ENCODE measurements around the gene PKD1L1.
"Not testable (repeated sequence)": the region's sequence is repeated elsewhere in the genome, so short reads cannot be mapped to it uniquely, and the experiment has no call there.

Gene PKD1L1

GRCh38 chr7:47771336-47771989 is 176.8 kb downstream of the PKD1L1 start:
- no peak for DNase-seq (ENCODE audit: low read depth in 3 of 3, low spot score in 1 of 3)

DNA sequence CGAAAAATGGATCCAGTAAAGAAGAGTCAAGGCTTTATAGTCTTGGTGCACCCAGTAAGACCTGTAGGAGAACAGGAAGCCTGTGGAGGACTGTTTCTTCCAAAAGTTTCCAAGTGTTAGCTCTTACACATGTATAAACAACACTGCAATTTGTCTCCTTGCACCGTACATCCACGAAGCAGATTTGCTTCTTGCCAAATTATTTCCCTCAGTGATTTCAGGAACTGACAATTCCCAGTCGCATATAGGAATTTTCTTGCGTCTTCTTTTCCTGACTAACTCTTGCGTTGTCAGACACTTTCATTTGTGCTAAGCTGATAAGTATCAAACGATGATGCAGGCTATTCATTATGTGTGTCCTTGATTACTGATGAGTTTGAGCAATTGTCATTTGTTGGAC is 182.1 kb downstream of the PKD1L1 start:
- DNase-seq (ENCODE audit: low read depth in 3 of 3, low spot score in 1 of 3): no peak

- DNase-seq (ENCODE audit: low read depth in 3 of 3, low spot score in 1 of 3): no peak
Observed at GRCh38 chr7:47765373-47765979, 182.8 kb downstream of the PKD1L1 start.

- DNase-seq (ENCODE audit: low read depth in 3 of 3, low spot score in 1 of 3): no peak
Observed at GRCh38 chr7:47764746-47765145, 183.5 kb downstream of the PKD1L1 start.

DNA sequence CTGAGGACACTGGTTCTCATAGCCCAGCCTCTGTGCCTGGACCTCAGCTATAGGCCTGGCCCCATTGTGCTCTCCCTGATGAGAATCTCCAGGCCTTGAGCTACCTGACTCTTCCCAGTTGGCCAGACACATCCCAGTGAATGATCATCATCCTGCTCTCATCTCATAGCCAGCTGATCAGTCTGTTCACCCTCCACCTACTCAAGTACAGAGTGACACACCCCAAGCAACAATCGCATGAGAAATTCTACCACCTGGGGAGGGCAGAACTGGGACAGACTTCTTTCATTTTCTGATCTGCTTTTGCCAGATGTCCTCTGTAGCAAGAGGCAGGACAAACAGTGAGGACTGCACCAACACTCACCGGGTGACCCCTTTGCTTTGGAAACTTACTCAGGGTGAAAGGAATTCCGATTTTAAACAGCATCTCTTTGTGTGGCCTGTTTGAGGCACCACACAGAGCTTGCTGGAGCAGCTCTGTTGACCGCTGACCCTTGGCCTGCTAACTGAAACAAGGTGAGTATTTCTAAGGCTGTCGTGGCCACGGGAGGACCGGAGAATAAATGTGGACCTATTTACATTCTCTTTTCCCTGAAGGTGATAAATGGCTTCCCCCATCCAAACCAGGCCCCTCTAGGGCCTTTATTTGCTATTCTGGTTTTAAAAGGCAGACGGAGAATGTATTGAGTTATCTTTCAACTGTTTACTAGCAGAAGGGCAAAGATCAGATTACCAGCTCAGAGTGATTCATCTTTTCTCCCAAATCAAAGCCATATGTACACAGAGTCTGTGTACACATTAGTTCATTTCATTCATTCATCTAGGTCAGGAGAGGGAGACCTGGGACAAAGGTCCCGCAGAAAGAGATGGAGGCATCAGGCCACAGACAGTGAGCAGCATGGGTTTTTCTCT is 184.9 kb downstream of the PKD1L1 start:
- DNase-seq (ENCODE audit: low read depth in 3 of 3, low spot score in 1 of 3): no peak

DNA sequence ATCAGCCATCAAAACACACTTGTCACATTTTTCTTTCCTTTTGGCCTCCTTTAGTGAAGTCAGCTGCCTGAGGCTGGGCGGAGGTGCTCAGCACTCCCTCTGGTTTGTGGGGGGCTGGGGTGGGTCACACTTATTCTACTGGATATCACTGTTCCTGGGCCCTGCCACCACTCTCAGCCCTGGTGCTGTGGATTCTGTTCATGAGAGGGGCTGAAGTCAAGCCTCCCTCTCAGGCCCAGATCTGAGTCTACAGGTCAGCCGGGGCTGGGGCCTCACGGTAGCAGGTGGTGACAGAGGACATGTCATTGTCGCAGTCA is 185.6 kb downstream of the PKD1L1 start:
- no peak for DNase-seq (ENCODE audit: low read depth in 3 of 3, low spot score in 1 of 3)

GRCh38 chr7:47762207-47762606 is 186.1 kb downstream of the PKD1L1 start:
- DNase-seq (ENCODE audit: low read depth in 3 of 3, low spot score in 1 of 3): no peak

DNA sequence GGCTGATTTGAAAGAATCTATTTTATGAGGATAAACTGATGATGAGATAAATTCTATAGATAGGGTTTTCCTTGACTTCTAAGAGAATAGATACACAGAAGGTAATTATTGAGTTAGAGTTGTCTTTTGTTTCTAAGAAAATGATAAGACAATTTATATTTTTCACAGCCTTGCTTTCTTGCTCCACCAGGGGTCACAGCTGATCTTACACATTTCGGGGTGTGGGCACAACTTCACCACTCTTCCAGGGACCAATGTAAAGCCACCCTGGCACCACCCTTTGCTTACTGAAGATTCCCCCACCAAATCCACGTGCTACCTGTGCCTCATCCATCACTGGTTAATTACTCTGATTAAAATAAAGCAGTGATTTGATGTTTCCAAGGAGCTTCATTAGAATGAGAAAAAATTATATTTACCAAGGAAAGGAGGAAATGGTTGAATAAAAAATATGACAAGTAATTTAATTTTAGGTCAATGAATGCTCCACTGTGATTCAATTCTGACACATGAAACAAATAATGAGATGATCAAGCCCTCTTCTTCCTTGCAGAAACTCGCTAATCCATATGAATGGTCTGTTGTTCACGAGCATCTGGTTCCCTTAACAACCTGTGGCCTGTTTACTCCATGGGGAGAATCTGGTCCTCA is 189.1 kb downstream of the PKD1L1 start:
- DNase-seq (ENCODE audit: low read depth in 3 of 3, low spot score in 1 of 3): no peak

GRCh38 chr7:47758546-47758945 is 189.7 kb downstream of the PKD1L1 start:
- DNase-seq (ENCODE audit: low read depth in 3 of 3, low spot score in 1 of 3): no peak

- DNase-seq (ENCODE audit: low read depth in 3 of 3, low spot score in 1 of 3): no peak
Observed at GRCh38 chr7:47757921-47758411, 190.3 kb downstream of the PKD1L1 start.

GRCh38 chr7:47756636-47757035 is 191.6 kb downstream of the PKD1L1 start:
- no peak for DNase-seq (ENCODE audit: low read depth in 3 of 3, low spot score in 1 of 3)

DNA sequence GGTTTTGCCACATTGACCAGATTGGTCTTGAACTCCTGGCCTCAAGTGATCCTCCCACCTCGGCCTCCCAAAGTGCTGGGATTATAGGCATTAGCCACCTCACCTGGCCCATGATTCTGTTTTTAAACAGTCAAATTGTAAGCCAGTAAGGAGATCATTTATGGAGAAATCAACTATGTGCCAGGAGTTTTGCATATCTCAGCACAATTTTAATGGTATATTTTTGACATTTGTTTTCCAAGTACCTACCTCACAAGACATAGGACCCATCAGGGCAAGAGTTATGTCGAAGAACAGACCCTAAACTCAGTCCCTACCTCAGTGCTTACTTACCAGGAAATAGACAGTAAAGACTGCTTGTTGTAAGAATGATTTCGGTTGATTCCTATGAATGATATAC is 193.0 kb downstream of the PKD1L1 start:
- DNase-seq (ENCODE audit: low read depth in 3 of 3, low spot score in 1 of 3): no peak

GRCh38 chr7:47751724-47752123 is 196.5 kb downstream of the PKD1L1 start:
- not testable (repeated sequence) for DNase-seq (ENCODE audit: low read depth in 3 of 3, low spot score in 1 of 3)

DNA sequence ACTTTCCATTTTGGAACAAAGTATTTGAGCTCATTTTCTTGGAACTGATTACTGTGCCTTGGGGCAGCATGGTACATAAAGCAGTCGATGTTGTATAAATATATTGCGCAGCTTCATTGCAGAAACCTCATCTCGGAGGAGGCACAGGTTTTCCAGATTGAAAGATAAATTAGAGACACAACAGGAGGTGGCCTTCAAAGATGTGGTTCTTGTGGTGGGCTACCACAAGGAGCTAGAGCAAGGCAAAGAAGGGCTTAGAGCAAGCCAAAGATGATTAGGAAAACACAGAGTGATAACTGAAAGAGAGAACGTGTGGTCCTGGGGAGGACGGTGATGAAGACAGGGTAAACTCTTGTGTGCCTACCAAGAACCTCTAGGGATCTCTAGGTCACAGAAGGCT is 197.2 kb downstream of the PKD1L1 start:
- DNase-seq (ENCODE audit: low read depth in 3 of 3, low spot score in 1 of 3): no peak

- no peak for DNase-seq (ENCODE audit: low read depth in 3 of 3, low spot score in 1 of 3)
Observed at GRCh38 chr7:47748041-47748440, 200.2 kb downstream of the PKD1L1 start.

DNA sequence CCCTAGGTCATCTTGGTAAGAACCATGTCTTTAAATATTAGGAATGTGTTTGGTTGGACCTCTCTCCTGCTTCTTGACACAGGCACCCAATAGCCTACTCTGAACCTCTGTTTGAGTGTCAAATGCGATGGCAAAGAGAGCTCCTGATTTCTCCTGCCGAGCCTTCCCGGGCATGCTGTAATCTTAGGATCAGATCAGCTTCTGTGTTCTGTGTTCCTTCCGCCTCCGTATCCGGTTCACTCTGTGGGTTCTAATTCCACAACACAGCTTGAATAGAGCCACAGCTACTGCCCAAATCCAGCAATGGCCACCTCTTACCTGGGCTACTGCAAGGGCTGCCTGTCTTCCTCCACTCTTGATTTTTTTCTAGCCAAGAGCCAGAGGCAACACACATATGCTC is 201.1 kb downstream of the PKD1L1 start:
- DNase-seq (ENCODE audit: low read depth in 3 of 3, low spot score in 1 of 3): no peak

DNA sequence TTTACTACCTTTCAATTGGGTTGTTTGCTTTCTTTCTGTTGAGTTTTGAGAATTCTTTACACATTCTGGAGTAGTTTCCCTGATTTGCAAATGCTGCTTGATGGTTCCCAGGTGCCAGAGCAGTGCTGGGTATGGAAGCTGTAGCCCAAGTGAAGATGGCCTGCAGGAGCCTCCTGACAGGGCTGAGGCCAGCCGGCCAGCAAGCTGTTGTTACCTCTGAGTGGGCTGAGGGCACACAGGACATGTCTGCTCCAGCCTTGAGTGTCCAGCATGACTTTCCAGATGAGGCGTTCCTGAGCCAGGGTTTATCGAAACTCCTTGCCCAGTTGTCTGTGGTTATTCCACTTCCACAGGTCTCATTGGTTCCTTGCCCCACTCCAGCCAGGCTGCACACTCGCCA is 201.8 kb downstream of the PKD1L1 start:
- no peak for DNase-seq (ENCODE audit: low read depth in 3 of 3, low spot score in 1 of 3)

DNA sequence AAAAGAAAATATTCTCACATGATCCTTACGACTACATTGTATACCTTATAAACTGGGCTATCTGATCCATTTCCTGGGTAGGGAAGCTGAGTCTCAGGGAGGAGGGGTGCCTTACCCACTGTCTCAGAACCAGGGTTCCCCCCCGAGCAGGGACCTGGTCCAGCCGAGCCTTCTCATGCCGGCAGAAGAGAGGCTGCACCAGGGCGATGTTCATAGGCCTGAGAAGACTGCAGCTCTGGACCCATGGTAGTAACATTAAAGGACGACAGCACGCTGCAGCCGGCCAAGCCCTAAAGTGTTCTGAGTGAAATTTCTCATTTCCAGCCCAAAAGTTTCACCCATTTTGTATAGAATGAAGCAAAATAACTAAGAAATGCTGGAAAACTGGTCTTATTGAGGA is 203.4 kb downstream of the PKD1L1 start:
- DNase-seq (ENCODE audit: low read depth in 3 of 3, low spot score in 1 of 3): no peak

DNA sequence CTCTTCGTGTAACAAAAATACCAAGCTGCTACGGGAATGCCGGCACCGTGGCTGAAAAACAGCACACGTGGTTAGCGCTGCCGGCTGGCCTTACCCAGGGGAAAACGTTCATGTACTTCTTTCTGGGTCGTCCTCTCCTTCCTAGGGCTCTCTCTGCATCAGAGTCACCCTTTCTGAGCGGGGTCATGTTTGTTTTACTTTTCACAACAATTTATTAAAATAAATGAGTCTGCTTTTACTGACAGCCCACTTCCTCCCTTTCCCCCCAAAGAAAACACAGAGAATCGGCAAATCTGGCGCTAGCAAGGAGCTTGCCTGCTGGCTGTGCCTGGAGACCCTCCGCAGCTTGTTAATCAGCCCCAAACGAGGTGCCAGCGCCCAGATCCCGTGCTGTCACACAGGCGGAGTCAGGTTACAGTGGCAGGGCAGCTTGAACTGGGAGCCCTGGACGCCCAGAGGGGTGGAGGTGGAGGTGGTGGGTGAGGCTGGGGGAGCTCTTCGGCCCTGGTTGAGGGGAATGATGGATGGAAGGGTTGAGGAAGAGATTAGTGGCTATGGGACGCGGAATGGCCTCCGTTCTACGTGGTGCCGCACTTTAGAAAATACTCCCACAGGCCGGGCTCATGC is 204.2 kb downstream of the PKD1L1 start:
- DNase-seq (ENCODE audit: low read depth in 3 of 3, low spot score in 1 of 3): no peak

GRCh38 chr7:47741984-47742383 is 206.3 kb downstream of the PKD1L1 start:
- no peak for DNase-seq (ENCODE audit: low read depth in 3 of 3, low spot score in 1 of 3)

DNA sequence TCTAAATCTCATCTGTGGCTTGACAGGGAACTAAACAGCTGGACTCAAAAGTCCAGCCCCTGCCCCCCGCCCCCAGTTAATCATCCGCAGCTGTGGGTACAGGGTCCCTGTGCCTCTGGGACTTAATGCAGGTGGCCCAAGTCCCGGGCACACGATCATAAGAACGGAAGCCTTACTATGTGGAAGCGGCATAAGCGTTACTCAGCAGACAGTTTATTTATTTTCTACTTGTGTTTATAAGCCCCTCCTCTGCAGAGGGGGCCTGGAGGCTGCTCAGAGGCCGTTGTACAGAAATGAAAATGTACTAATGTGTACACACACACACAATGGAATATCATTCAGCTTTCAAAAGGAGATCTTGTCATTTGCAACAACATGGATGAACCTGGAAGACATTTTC is 208.4 kb downstream of the PKD1L1 start:
- DNase-seq (ENCODE audit: low read depth in 3 of 3, low spot score in 1 of 3): no peak
